HepG2 (cell line): ENCODE data around the gene DNAJC4. TPM values are rescaled to one million over a fixed set of nuclear protein-coding genes. Genes with fewer than 3 reads are reported as not detected.

Source experiments
- ETV5 ChIP-seq: IDR thresholded peaks from 2 replicates; pipeline ENCODE4 v1.6.1; 2018; ENCODE audit warnings: missing biosample characterization, missing genetic modification reagents, inconsistent platforms, borderline replicate concordance
- JUN ChIP-seq: sonication (generic); formaldehyde crosslinking; IDR thresholded peaks from 2 replicates; pipeline ENCODE4 v1.4.0; 2020; ENCODE audit warnings: mild to moderate bottlenecking, missing genetic modification reagents
- NAIF1 ChIP-seq: sonication (generic); formaldehyde crosslinking; IDR thresholded peaks from 2 replicates; pipeline ENCODE4 v1.5.0; 2020; ENCODE audit warnings: mild to moderate bottlenecking, missing genetic modification reagents, borderline replicate concordance
- NBN ChIP-seq: fragments of 450-650 bp; conservative IDR thresholded peaks from 2 replicates; pipeline ENCODE4 v1.6.1; 2017
- PHF8 ChIP-seq: sonication (generic); formaldehyde crosslinking; IDR thresholded peaks from 2 replicates; pipeline ENCODE4 v1.5.0; 2020; ENCODE audit warnings: missing genetic modification reagents
- REPIN1 ChIP-seq: sonication (generic); formaldehyde crosslinking; IDR thresholded peaks from 2 replicates; pipeline ENCODE4 v1.8.0; 2022; ENCODE audit warnings: missing genetic modification reagents, low read depth, mild to moderate bottlenecking, borderline replicate concordance
- SIN3A ChIP-seq: IDR thresholded peaks from 2 replicates; pipeline ENCODE4 v1.6.1; 2011; ENCODE audit warnings: low read depth, mild to moderate bottlenecking, control low read depth, low read length, borderline replicate concordance
- TRIM22 ChIP-seq: fragments of 450-650 bp; IDR thresholded peaks from 2 replicates; pipeline ENCODE4 v1.6.1; 2017
- ZHX2 ChIP-seq, 2 experiments: sonication (generic) in 1 of 2; formaldehyde crosslinking in 1 of 2; IDR thresholded peaks; 2 replicates each; pipeline versions ENCODE4 v1.6.1 to v1.9.0; 2014 to 2022; ENCODE audit warnings: antibody characterized with exemption in 1 of 2, borderline replicate concordance in 1 of 2, inconsistent platforms in 1 of 2, low read depth in 1 of 2, missing genetic modification reagents in 1 of 2
- ZNF33A ChIP-seq: sonication (generic); formaldehyde crosslinking; IDR thresholded peaks from 2 replicates; pipeline ENCODE4 v1.5.1; 2020; ENCODE audit warnings: missing genetic modification reagents, mild to moderate bottlenecking, moderate library complexity, borderline replicate concordance
- ZNF574 ChIP-seq: sonication (generic); formaldehyde crosslinking; IDR thresholded peaks from 2 replicates; pipeline ENCODE4 v1.4.0; 2020; ENCODE audit warnings: missing genetic modification reagents
- ZNF687 ChIP-seq: sonication (generic); formaldehyde crosslinking; IDR thresholded peaks from 2 replicates; pipeline ENCODE4 v1.5.1; 2020; ENCODE audit warnings: mild to moderate bottlenecking, missing genetic modification reagents, moderate library complexity
- ZNF737 ChIP-seq: sonication (generic); formaldehyde crosslinking; IDR thresholded peaks from 2 replicates; pipeline ENCODE4 v1.5.0; 2020; ENCODE audit warnings: missing genetic modification reagents, mild to moderate bottlenecking, borderline replicate concordance
- polyA plus RNA-seq, 8 experiments: library from polyadenylated mRNA; depleted of rRNA in 3 of 8; stranded (reverse) in 7 of 8; unstranded in 1 of 8; fragments of >200 nt; fragmentation: Illumina TruSeq in 4 of 8; extraction: Trizol in 4 of 8; gene quantifications; 2 replicates each; pipeline versions ENCODE4 v1.2.1 to v1.2.3, GENCODE V29; 2011 to 2016; ENCODE audit warnings: low read depth in 4 of 8, missing spikeins in 1 of 8, mixed read lengths in 1 of 8; ENCODE audit not compliant: insufficient read depth in 1 of 8
- total RNA-seq, 5 experiments: library from RNA; depleted of rRNA; stranded (reverse); fragments of >200 nt; fragmentation: Illumina TruSeq; extraction: Trizol; gene quantifications; 2 replicates each; pipeline ENCODE4 v1.2.3, GENCODE V29; 2016; ENCODE audit warnings: low read depth in 1 of 5

DNAJC4 gene
- total and polyA plus RNA-seq, 2 of the 13 experiments (the other 11 are each of a cell fraction or from before 2014, with no cell fraction given) = 10.3 to 60.8 TPM

- peak; percentile 77 for TF ChIP-seq ZNF687 (CRISPR knock-in tag)
- TF ChIP-seq REPIN1 (CRISPR knock-in tag) = 0 out of 2 replicates have a peak, but pooled peaks have one; percentile 53
- peak; percentile 87 for TF ChIP-seq PHF8
- 0 out of 2 replicates have a peak, but pooled peaks have one; percentile 35 for TF ChIP-seq ZNF737 (CRISPR knock-in tag)
- no peak for TF ChIP-seq NAIF1 (CRISPR knock-in tag)
- 0 out of 2 replicates have a peak, but pooled peaks have one; percentile 15 for TF ChIP-seq ZHX2 (IDR thresholded peaks at IDR 0.05; ENCODE audit: low read depth)
- TF ChIP-seq ZHX2 (CRISPR knock-in tag; IDR thresholded peaks at IDR 0.05; ENCODE audit: borderline replicate concordance) = no peak
- TF ChIP-seq ETV5 = peak; percentile 31; the same call in 1 of the 2 replicates
- no peak for TF ChIP-seq NBN
- TF ChIP-seq JUN (CRISPR knock-in tag) = no peak
- TF ChIP-seq ZNF33A (CRISPR knock-in tag) = no peak
- TF ChIP-seq TRIM22 = no peak
- TF ChIP-seq SIN3A = peak; percentile 74; the same call in 1 of the 2 replicates
- TF ChIP-seq ZNF574 = peak; percentile 24; the same call in 1 of the 2 replicates
These were observed at the start of gene DNAJC4 (continued) for GRCh38 chr11:64230171-64230984.
